ENCODE measurements around the gene HPN. TPM values are rescaled to one million over a fixed set of nuclear protein-coding genes. Genes with fewer than 3 reads are reported as not detected.

HPN gene
- total and polyA plus RNA-seq, 10 of the 15 experiments (the other 5 are each of a cell fraction or from before 2014, with no cell fraction given), result 0.21 to 0.35 TPM; not detected in 8

DNA sequence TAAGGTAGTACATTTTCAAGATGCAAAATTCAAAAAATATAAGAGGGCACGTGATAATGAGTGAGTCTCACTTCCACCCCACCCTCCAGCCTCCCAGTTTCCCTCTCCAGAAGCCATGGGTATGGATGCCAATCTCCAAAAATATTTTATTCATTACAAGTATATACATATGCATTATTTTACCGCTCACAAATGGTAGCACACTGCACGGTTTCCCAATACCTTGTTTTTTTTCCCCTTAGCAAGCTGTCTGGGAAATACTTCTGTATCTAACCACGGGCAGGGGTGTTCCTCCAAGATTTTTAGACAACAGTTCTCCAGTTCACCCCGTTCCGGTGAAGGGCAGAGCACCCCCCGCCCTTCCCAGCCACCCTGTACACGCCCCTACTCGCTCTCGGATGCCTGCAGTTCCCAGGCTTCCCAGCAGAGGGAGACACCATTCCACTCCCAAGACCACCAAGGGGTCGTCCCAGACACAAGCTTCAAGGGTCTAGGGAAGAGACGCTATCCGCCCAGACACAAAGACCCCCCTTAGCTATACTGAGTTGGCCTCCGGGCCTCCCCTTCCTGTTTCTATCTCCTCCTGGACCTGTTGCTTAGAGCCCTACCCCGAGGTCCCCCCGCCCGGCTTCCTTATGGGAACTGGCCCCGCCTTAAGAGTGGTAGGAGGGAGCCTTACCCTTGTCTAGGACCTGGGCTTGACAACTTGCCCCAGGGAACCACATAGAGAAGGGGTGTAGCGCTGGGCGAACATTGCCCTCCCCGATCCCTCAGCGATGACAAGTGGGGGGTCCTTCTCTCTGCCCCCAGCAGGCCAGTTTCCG lies 73.0 kb downstream of the HPN start (continued):
- TF ChIP-seq WRNIP1 (IDR thresholded peaks at IDR 0.05; ENCODE audit: borderline replicate concordance, low read depth, low read length) (no peak), NFYB (IDR thresholded peaks at IDR 0.05; ENCODE audit: insufficient read depth, low read depth, low read length) (no peak), STAT1 (conservative IDR thresholded peaks at IDR 0.05) (0 out of 2 replicates have a peak, but pooled peaks have one; percentile 58), ELK1 (IDR thresholded peaks at IDR 0.05; ENCODE audit: low read depth, low read length) (no peak), ZBTB40 (IDR thresholded peaks at IDR 0.05; ENCODE audit: borderline replicate concordance) (no peak), USF2 (IDR thresholded peaks at IDR 0.05; ENCODE audit: borderline replicate concordance, low read depth, low read length) (no peak), GATAD2B (conservative IDR thresholded peaks at IDR 0.05; ENCODE audit: low read depth) (0 out of 2 replicates have a peak, but pooled peaks have one; percentile 46), FOXK2 (IDR thresholded peaks at IDR 0.05) (no peak), BACH1 (IDR thresholded peaks at IDR 0.05; ENCODE audit: borderline replicate concordance) (no peak), CTCF (IDR thresholded peaks at IDR 0.05 in 2 of 3, conservative IDR thresholded peaks at IDR 0.05 in 1 of 3; ENCODE audit: control insufficient read depth in 2 of 3, extremely low read depth in 1 of 3, insufficient read depth in 1 of 3, low read depth in 3 of 3, low read length in 3 of 3) (peak; percentile 86 to 99 (median 97)), SUZ12 (IDR thresholded peaks at IDR 0.05; ENCODE audit: unreplicated experiment) (no peak), BRCA1 (IDR thresholded peaks at IDR 0.05; ENCODE audit: low read depth, low read length) (no peak), JUND (IDR thresholded peaks at IDR 0.05; ENCODE audit: low read depth, low read length) (no peak), TARDBP (IDR thresholded peaks at IDR 0.05; ENCODE audit: borderline replicate concordance) (no peak)
- TF ChIP-seq, protein P1, sequence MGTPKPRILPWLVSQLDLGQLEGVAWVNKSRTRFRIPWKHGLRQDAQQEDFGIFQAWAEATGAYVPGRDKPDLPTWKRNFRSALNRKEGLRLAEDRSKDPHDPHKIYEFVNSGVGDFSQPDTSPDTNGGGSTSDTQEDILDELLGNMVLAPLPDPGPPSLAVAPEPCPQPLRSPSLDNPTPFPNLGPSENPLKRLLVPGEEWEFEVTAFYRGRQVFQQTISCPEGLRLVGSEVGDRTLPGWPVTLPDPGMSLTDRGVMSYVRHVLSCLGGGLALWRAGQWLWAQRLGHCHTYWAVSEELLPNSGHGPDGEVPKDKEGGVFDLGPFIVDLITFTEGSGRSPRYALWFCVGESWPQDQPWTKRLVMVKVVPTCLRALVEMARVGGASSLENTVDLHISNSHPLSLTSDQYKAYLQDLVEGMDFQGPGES (IDR thresholded peaks at IDR 0.05), result no peak
- TF ChIP-seq, protein P2, sequence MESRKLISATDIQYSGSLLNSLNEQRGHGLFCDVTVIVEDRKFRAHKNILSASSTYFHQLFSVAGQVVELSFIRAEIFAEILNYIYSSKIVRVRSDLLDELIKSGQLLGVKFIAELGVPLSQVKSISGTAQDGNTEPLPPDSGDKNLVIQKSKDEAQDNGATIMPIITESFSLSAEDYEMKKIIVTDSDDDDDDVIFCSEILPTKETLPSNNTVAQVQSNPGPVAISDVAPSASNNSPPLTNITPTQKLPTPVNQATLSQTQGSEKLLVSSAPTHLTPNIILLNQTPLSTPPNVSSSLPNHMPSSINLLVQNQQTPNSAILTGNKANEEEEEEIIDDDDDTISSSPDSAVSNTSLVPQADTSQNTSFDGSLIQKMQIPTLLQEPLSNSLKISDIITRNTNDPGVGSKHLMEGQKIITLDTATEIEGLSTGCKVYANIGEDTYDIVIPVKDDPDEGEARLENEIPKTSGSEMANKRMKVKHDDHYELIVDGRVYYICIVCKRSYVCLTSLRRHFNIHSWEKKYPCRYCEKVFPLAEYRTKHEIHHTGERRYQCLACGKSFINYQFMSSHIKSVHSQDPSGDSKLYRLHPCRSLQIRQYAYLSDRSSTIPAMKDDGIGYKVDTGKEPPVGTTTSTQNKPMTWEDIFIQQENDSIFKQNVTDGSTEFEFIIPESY (IDR thresholded peaks at IDR 0.05), result no peak
